GM19238 (cell line): Measurements from ENCODE around the gene ROPN1B.

Source experiments
- DNase-seq: peaks from one replicate; pipeline ENCODE4 v3.0.0; 2011; ENCODE audit warnings: low spot score; ENCODE audit not compliant: insufficient read length

Gene ROPN1B

DNA sequence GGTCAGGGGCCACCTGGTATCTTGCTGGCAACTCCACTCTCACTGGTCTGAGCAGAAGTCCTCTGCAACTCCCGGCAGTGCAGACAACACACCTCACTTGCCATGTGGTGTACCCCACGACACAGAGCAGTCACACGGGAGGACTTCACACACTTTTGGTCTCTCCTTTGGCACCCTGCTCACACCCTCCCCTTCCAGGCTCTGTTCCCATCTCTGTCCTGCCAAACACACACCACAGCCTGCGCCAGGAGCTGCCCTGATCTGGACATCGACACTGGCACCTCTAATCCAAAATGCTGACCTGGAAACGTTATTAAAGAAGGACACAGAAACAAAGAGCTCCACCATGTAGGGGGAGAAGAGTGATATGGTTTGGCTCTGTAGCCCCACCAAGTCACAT lies 57.8 kb downstream of the ROPN1B start:
- no peak for DNase-seq

DNA sequence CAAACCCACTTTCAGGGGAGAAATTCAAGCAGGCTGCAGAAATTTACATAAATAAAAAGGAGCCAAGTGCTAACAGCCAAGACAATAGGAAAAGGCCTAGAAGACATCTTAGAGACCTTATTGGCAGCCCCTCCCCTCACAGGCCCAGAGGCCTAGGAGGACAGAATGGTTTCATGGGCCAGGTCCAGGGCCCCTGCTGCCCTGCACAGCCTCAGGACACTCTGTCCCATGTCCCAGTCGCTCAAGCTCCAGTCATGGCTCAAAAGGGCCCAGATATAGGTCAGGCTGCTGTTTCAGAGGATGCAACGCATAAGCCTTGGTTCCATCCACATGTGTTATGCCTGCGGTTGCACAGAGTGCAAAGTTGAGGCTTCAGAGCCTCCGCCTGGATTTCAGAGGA lies 59.1 kb downstream of the ROPN1B start:
- no peak for DNase-seq

GRCh38 chr3:126029241-126029640 lies 60.3 kb downstream of the ROPN1B start:
- DNase-seq, result no peak

DNA sequence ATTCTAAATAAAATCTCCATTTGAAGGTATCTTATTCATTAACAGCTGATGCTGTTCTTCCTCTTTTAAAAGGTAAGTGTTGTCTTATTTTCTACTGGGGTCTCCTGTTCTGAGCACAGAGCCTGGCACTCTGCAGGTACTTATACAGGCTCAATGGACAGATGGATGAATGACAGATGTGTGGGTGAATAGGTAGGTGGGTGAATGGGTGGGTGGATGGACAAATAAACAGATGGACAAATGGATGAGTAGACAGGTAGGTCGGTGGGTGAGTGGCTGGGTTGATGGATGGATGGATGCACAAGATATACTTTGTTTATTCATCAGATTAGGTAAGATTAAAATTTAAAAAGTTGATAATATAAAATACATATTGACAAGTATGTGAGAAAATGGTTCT lies 61.5 kb downstream of the ROPN1B start:
- no peak for DNase-seq

GRCh38 chr3:126031981-126032471 lies 63.0 kb downstream of the ROPN1B start:
- no peak for DNase-seq
